OCI-M1 (cell line): ENCODE data around the gene ZMAT3.

Experiments
- DNase-seq: peaks from one replicate; lab custom pipeline; 2025; lab: John Stamatoyannopoulos, UW

The ZMAT3 gene

DNA sequence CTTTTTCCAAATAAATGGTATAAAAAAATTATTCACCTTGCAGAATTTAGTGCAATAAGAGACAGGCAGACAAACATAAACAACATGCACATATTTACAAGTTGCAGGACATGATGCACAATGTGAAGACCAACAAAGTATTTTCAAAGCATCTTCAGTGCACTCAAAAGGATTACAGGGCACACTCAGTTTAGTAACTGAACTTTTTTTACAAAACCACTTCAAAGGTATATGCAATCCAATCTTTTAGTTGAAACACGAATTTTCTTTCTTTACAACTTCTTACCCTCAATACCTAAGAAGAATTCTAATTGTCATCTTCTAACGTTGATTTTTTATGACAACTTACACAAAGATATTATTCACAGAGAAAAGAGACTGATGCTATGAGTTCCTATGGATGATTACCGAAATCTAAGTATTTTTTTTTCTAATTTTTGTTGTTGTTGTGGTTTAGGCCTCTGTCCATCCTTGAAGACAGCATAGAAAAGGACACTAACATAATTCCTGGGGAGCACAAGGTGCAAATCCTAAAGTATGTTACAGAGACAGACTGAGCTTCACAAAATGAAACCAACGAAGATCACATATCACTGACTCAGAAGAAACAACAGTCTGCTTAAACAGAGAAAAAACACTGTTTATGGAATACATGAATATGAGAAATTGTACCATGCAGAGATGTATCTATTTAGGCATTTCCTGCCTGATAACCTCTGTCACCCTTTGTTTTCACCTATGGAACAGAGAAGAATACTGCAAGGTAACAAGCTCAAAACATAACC lies 50.3 kb downstream of the ZMAT3 start:
- DNase-seq, result peak; percentile 35

DNA sequence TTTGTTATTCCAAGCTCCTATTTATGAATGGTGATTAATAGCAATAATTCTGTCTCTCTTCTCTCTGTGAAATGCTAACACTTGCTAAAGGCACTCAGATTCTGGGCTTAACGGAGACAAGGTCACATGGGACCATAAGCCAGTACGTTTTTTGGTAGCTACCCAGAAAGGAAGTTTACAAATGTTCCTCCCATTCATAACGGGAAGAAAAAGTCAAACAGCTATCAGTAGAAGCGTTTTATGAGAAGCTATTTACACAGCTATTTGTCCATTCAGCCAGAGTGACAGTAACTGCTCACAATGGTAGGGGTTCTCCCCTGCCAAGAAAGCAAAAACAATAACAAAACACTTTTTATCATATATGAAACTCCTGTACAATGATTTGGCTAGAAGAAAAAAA lies 51.5 kb downstream of the ZMAT3 start:
- DNase-seq, result peak; percentile 85

DNA sequence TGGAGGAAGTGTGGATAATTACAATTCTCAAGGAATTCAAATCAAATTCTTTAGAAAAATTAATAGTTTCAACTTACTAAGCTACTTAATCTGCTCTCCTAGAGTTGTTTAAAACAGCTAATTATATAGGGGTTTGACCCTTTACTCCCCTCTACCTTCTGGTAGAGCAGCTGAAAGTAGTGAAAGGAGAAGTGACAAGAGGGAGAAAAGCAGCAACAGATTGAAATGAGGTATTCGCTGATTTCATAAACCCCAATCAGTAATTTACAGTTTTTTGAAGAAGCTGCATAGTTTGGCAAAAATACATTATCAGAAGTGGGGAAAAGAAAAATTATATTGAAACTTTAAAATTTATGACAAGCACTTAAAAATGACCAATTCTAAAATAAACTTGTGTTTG lies 52.8 kb downstream of the ZMAT3 start:
- peak; percentile 68 for DNase-seq

DNA sequence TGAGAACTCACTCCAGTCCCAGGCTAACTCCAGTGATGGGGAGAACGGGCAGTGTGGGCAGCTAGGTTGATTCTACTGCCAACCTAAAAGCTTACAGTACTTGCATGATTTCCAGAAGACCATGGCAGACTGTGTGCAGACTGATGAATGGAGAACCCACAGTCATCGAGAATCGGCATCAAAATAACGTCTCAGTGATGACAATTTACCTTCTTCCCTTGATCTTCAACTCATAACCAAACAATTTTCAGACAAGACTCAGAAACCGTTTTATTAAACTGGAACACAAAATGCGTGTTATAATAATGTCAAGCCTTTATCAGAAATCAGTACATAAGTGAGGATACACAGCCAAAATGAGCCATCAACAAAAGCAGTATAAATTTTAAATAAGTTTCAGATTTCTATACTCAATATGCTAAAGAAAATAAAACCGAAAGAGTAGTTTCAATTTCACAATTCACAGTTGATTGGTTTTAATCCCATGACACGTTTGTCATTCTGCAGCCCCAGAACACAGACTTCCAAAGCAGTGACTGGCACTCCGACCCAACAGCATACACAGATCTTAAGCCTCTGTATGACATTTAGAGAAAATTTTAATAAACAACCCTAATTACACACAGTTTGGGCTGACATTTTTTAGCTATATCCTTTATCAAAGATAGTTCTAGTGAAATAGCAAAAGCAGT lies 54.5 kb downstream of the ZMAT3 start:
- DNase-seq, result peak; percentile 70

DNA sequence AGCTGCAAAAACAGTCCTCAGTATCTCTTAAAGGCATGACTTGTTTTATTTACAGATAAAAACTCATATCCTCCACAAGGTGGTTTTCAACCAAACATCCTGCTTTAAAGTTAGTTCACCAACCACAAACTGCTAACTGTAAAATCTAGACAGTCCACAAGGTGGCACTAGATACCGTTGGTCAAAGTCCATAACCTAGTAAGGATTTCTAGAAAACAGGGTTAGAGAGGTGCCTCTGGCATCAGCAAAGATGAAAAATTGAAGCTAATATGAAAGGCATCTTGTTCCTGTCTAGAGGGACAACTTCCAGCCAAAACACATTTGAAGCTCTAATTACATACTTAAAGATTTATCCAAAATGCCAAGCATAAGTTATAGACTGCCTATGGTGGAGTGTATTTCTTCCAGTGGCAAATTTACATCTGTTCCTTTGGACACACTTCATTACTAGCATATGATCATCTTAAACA lies 56.0 kb downstream of the ZMAT3 start:
- peak; percentile 93 for DNase-seq

DNA sequence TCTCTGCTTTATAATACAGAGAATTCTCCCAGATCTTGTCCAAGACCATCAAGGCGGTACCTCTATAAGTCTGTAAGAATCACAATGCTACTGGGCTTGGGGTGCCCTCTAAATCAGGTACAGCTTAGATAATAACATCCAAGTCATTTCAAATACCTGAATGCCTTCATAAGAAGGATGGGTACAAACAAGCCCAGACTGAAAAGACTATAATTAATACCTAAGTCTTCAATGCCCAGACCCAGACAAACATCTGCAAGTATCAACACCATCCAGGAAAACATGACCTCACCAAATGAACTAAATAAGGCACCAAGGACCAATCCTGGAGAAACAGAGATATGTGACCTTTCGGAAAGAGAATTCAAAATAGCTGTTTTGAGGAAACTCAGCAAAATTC lies 65.9 kb downstream of the ZMAT3 start:
- DNase-seq, result no peak

DNA sequence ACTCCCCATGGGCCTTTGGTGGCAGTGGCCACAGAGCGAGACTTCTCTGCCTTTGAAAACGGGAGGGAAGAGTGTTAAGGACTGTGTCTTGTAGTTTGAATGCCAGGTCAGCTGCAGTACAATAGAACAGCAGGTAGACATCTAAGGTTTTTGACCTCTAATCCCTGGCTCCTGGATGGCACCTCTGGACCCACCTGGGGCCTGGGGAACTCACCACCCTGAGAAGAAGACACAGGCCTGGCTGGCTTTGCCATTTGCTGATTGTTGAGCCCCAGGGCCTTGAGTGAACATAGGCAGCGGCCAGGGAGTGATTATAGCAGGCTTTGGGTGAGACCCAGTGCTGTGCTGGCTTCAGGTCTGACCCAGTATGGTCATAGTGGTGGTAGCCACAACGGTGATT lies 66.4 kb downstream of the ZMAT3 start:
- no peak for DNase-seq

DNA sequence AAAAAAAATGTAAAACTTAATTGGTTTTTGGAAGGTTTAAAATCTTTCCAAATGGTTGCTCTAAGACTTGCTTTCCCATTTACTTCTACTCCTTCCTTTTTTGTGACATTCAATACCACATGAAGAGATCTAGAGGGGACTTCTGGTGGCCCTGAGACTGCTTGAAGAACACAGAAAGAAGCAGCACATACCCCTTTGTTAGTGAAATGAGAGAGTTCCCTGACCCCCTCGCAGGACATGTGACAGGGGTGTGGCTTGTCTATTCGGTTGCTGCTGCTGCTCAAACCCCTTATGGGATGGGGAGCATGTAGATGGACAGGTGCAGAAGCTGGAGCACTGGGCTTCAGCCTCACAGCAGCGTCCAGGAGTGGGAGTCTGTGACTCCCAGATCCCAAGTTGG lies 71.0 kb downstream of the ZMAT3 start:
- no peak for DNase-seq

DNA sequence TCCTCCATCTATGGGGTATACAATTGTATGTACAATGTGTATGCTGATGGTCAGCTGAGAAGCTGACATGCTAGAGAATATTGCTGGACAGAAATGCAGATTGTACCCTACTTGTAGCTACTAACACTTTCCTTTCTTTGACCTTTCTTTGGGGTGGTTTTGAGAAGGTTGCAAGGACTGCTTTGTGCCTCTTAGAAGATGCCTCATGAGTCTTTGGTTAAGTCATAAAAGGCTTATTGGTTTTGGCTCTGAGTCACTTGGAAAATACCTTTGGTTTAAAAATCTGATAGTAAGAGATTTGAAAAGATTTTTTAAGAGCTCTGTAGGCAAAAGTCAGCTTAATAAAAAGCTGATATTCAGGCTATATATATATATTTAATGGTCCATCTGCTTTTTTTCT lies 71.5 kb downstream of the ZMAT3 start:
- no peak for DNase-seq

DNA sequence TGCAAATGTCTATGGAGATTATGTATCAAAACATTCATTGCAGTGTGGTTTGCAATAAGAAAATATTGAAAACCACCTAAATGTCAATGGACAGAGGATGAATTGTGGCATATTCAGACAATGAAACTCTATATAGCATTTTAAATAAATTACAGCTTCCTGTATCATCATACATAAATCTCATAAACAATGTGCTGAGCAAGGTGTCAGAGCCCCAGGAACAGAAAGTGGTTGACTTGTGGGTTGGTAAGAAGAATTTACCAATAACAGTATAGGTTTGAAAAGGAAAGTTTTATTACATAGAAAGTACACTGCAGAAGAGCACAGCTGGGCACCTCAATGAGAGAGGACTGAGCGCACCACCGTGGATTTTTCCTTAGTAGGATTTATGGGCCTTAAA lies 75.2 kb downstream of the ZMAT3 start:
- no peak for DNase-seq

DNA sequence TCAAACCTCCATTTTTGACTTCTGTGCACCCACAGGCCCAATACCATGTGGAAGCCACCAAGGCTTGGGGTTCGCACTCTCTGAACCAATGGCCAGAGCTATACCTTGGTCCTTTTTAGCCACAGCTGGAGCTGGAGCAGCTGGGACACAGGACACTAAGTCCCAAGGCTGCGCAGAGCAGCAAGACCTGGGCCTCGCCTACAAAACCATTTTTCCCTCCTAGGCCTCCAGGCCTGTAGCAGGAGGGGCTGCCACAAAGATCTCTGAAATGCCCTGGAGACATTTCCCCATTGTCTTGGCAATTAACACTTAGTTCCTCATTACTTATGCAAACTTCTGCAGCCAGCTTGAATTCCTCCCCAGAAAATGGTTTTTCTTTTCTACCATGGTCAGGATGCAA lies 81.3 kb downstream of the ZMAT3 start:
- no peak for DNase-seq

DNA sequence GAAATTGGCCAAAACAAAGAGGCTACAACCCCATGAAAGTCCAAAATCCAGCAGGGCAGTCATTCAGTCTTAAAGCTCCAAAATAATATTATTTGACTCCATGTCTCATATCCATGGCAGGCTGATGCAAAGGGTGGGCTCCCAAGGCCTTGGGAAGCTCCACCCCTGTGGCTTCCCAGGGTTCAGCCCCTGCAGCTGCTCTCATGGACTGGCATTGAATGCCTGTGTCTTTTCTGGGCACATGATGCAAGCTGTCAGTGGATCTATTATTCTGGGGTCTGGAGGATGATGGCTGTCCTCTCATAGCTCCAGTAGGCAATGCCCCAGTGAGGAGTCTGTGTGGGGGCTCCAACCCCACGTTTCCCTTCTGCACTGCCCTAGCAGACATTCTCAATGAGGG lies 81.8 kb downstream of the ZMAT3 start:
- DNase-seq, result no peak

DNA sequence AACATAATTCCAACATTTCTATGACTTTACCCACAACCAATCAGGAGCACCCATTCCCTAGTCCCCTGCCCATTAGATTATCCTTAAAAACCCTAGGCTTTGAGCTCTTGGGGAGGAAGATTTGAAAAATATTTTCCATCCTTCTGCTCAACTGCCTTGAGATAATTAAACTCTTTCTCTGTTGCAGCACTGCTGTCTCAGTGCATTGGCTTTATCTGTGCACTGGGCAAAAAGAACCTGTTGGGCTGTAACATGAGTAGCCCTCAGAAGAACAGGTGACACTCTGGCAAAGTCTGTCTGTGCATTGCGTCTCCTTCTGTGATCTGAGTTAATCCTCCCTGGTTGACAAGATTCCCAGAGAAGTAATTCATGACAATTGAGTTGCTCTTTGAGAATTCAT lies 83.9 kb downstream of the ZMAT3 start:
- DNase-seq, result no peak

DNA sequence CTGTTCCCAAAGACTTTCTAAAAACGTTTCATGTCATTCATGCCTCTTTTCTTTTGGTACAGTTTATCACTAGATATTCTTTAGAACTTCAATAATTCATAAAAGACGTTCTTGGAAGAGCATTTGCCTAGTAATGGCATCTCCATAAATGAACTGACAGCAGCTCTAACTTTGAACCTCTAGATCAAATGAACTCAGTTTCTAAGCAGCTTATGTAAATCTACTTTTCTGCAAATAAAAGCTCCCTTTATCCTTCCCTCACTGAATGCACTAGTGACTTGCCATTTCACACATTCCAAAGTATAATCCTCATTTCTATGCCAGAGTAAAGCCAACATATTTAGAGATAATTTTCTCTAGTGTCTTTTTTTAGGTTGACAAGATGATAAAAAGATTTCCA lies 85.2 kb downstream of the ZMAT3 start:
- DNase-seq, result no peak

DNA sequence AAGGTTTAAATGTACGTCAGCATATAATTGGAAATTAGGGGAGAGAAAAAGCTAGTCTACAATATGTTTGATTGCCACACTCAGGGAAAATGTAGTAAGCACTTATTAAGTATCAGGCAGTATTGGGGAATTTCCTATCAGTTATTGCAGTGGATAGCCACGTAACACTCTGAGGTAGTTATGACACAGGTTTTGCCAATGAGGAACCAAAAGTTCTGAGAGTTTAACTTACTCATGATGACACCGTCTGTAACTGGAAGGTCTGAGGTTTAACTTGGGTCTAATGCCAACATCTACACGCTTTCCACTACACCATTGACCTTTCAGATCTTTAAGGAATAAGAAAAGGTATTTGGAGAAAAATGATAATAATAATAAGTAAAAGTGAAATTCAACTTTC lies 89.5 kb downstream of the ZMAT3 start:
- peak; percentile 5 for DNase-seq

DNA sequence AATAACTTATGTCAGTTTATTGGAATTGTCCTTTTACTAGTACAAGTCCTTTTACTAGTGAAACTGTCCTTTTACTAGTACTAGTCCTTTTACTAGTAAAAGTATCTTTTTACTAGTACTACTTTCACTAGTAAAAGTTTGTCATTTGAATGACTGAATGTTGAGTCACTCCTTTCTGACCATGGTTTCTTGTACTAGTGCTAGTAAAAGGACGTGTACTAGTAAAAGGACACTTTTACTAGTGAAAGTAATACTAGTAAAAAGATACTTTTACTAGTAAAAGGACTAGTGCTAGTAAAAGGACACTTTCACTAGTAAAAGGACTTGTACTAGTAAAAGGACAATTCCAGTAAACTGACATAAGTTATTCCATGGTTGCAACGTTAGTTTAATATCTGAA lies 96.3 kb downstream of the ZMAT3 start:
- DNase-seq, result no peak

DNA sequence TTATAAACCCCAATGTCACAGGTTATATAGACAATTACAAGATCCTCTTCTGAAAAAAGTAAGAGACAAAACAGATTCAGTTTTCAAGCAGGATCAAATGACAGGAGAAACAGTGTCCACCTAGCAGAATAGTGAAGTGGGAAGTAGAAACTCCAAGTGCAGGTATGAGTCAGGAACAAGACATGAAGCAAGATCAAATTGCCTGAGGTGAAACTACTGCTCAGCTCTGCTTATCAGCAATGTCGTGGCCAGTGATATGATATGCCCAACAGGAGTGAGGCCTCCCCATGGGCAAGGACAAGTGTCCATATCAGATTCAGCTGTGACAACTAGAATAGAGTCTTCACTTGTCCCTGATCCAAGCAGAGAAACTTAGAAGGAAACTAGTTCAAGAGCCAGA lies 100.0 kb downstream of the ZMAT3 start:
- peak; percentile 49 for DNase-seq

DNA sequence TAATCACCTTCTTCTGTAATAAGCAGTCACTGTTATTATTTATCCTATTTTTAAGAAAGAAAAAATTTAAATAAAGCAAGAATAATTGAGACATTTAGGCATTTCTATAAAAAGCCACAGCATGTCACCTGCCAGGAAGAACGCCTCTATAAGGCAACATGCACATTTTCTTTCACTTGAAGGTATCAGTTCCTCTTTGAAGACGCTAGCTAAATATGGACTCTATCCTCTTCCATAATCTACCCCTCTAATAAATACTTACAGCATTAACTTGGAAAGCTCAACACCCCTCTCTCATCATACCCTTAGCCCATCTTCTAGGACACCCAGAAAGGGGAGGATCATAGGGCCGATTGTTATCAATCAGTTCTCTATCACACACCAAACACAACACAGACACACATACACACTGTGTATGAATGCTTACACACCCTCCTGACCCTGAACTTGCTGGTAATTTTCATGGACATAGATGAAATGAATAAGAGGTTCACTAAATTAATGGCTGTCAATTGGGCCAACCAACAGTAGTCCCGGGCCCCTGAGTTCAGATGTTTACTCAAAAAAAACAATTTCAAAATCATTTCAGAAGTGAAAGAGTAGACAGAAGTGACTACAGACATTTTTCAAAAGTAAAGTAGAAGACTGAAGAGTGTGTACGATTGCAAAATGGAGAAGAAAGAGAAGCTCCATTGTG lies 102.5 kb downstream of the ZMAT3 start:
- DNase-seq, result no peak
